GM23248 (cell line): ENCODE data around the gene TUBG2. TPM values are rescaled to one million over a fixed set of nuclear protein-coding genes. Genes with fewer than 3 reads are reported as not detected.

Experiments
- DNase-seq: peaks from one replicate; pipeline ENCODE4 v3.0.0-alpha.2; 2015
- H2AFZ ChIP-seq: fragments of 200-600 bp; sonication (generic); 2 replicates; pipeline ENCODE4 v1.6.1; 2016; ENCODE audit warnings: antibody characterized with exemption
- H3F3A ChIP-seq: fragments of 200-600 bp; sonication (generic); 2 replicates; pipeline ENCODE4 v1.6.1; 2016; ENCODE audit warnings: mild to moderate bottlenecking, antibody characterized with exemption, mixed run types; ENCODE audit not compliant: insufficient read depth
- H3K27ac ChIP-seq: fragments of 200-600 bp; sonication (generic); 2 replicates; pipeline ENCODE4 v1.5.1; 2016; ENCODE audit warnings: mild to moderate bottlenecking
- H3K27me3 ChIP-seq: fragments of 200-600 bp; sonication (generic); replicated peaks from 2 replicates; pipeline ENCODE4 v1.6.1; 2016; ENCODE audit warnings: mild to moderate bottlenecking; ENCODE audit not compliant: insufficient read depth
- H3K36me3 ChIP-seq: fragments of 200-600 bp; sonication (generic); 2 replicates; pipeline ENCODE4 v1.6.1; 2016; ENCODE audit warnings: low read depth, mild to moderate bottlenecking
- H3K4me1 ChIP-seq: fragments of 200-600 bp; sonication (generic); 2 replicates; pipeline ENCODE4 v1.6.1; 2016; ENCODE audit warnings: mild to moderate bottlenecking; ENCODE audit not compliant: insufficient read depth
- H3K4me2 ChIP-seq: fragments of 200-600 bp; sonication (generic); one replicate; pipeline ENCODE4 v1.6.1; 2016; ENCODE audit warnings: mild to moderate bottlenecking; ENCODE audit not compliant: unreplicated experiment
- H3K4me3 ChIP-seq: fragments of 200-600 bp; sonication (generic); 2 replicates; pipeline ENCODE4 v1.5.1; 2016; ENCODE audit warnings: mild to moderate bottlenecking
- H3K79me2 ChIP-seq: fragments of 200-600 bp; sonication (generic); 2 replicates; pipeline ENCODE4 v1.6.1; 2016; ENCODE audit warnings: mild to moderate bottlenecking; ENCODE audit not compliant: insufficient read depth
- H3K9ac ChIP-seq: fragments of 200-600 bp; sonication (generic); 2 replicates; pipeline ENCODE4 v1.6.1; 2016; ENCODE audit warnings: mild to moderate bottlenecking
- H3K9me2 ChIP-seq: fragments of 200-600 bp; sonication (generic); 2 replicates; pipeline ENCODE4 v1.6.1; 2016; ENCODE audit warnings: mixed run types, mild to moderate bottlenecking, moderate library complexity; ENCODE audit not compliant: insufficient read depth
- H3K9me3 ChIP-seq: fragments of 200-600 bp; sonication (generic); one replicate; pipeline ENCODE4 v1.6.1; 2017; ENCODE audit warnings: low read depth
- H4K20me1 ChIP-seq: fragments of 200-600 bp; sonication (generic); 2 replicates; pipeline ENCODE4 v1.6.0; 2016; ENCODE audit not compliant: insufficient read depth
- EZH2 ChIP-seq: fragments of 200-600 bp; sonication (generic); IDR thresholded peaks from 2 replicates; pipeline ENCODE4 v1.6.1; 2018; ENCODE audit warnings: antibody characterized with exemption, mild to moderate bottlenecking; ENCODE audit not compliant: insufficient read depth, poor library complexity, severe bottlenecking
- EZH2phosphoT487 ChIP-seq: fragments of 200-600 bp; sonication (generic); IDR thresholded peaks from 2 replicates; pipeline ENCODE4 v1.6.1; 2018; ENCODE audit warnings: antibody characterized with exemption, moderate library complexity, mild to moderate bottlenecking, low read depth; ENCODE audit not compliant: insufficient read depth
- WGBS, 2 experiments: methylation state at CpG; one replicate each; pipeline ENCODE4 v1.1.6; 2015 to 2017; ENCODE audit warnings: low lambda C conversion rate in 2 of 2, low coverage in 1 of 2; ENCODE audit errors: missing lambda C conversion rate in 2 of 2; 5-methylcytosine and 5-hydroxymethylcytosine counted together
- in situ Hi-C: fragments of 300-500 bp; cut with MboI; formaldehyde crosslinking; loops from 2 replicates; pipeline ENCODE4 v1.15.0; 2020
- polyA plus RNA-seq: library from polyadenylated mRNA; unstranded; fragments of >200 nt; fragmentation: Nextera tagmentation; extraction: Ambion mirVana; gene quantifications from 2 replicates; pipeline ENCODE4 v1.2.1, GENCODE V29; 2016
- total RNA-seq: library from RNA; depleted of rRNA; stranded (reverse); fragments of >200 nt; shearing (Covaris generic); gene quantifications from 2 replicates; pipeline ENCODE4 v1.2.3, GENCODE V29; 2014

The TUBG2 gene
- total and polyA plus RNA-seq, 2 experiments from 2014 or later = 14.4 to 30.9 TPM

DNA sequence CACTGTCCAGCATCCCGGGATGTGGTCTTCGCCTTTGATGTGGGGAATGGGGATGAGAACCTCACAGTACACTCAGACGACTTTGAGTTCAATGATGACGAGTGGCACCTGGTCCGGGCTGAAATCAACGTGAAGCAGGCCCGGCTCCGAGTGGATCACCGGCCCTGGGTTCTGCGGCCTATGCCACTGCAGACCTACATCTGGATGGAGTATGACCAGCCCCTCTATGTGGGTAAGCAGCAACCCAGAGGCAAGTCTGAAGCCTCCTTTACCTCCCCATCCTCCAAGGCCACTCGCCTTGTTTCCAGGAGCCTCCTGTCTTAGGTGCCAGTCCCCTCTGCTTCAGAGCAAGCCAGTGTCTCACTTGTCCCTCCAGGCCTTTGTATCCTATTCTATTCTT is 33.4 kb downstream of the TUBG2 start:
- DNase-seq = no peak
- Histone ChIP-seq H3K9me3 (no peaks in the 10 kb centered on the region), H3K4me2 (no peak overlapping the region), H3K4me1 (no peaks in the 10 kb centered on the region), H3K9me2 (no peaks in the 10 kb centered on the region), H3K4me3 (no peak overlapping the region), H3K9ac (no peak overlapping the region), H4K20me1 (no peaks in the 10 kb centered on the region), H3K27ac (no peak overlapping the region), H3F3A (no peaks in the 10 kb centered on the region), H3K27me3 (no peaks in the 10 kb centered on the region), H3K36me3 (no peaks in the 10 kb centered on the region), H3K79me2 (no peaks in the 10 kb centered on the region), H2AFZ (no peak overlapping the region)
- WGBS, 2 experiments = 87 to 88% methylated on average over 11 of the region's 11 CpGs
- in situ Hi-C loops = no loop called here
- no peak for TF ChIP-seq EZH2phosphoT487
- no peak for TF ChIP-seq EZH2

DNA sequence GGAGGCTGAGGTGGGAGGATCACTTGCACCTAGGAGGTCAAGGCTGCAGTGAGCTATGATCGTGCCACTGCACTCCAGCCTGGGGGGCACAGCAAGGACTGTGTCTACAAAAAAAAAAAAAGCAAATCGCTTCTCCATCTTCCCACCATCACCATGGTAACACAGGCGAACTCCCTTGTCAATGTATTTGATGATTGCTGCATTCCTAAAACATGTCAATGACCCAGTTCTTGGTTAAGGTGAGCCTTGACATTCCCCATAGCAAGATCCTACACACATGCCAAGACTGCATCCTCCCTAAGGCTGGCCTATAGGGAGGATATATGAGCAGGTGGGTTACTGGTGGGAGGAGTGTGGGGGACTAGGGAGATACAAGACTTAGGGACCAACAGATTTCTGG is 35.4 kb downstream of the TUBG2 start:
- Histone ChIP-seq H3K4me3 (no peak overlapping the region), H3K79me2 (no peaks in the 10 kb centered on the region), H3K9ac (no peak overlapping the region), H2AFZ (no peak overlapping the region), H3K4me1 (peaks cover 8% of the 10 kb centered on the region; the same call in 1 of the 2 replicates), H3K9me2 (no peaks in the 10 kb centered on the region), H3K9me3 (no peaks in the 10 kb centered on the region), H3K27ac (no peak overlapping the region), H3F3A (peaks cover 12% of the 10 kb centered on the region; the same call in 1 of the 2 replicates), H3K36me3 (no peaks in the 10 kb centered on the region), H4K20me1 (no peaks in the 10 kb centered on the region), H3K4me2 (no peak overlapping the region), H3K27me3 (no peaks in the 10 kb centered on the region)
- TF ChIP-seq EZH2phosphoT487 (no peak), EZH2 (no peak)
- in situ Hi-C loops = no loop called here
- WGBS, 2 experiments = 70 to 74% methylated on average over 3 of the region's 3 CpGs
- DNase-seq = no peak

DNA sequence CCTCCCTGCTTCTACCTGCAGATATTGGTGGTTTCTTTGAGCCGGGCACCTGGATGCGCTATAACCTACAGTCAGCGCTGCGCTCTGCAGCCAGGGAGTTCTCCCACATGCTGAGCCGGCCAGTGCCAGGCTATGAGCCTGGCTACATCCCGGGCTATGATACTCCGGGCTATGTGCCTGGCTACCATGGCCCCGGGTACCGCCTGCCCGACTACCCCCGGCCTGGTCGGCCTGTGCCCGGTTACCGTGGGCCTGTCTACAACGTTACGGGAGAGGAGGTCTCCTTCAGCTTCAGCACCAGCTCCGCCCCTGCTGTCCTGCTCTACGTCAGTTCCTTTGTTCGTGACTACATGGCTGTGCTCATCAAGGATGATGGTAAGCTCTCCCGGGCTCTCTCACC is 36.4 kb downstream of the TUBG2 start:
- Histone ChIP-seq H3K9me2 (no peaks in the 10 kb centered on the region), H3F3A (peaks cover 19% of the 10 kb centered on the region), H3K4me1 (peaks cover 8% of the 10 kb centered on the region; the same call in 1 of the 2 replicates), H2AFZ (no peak overlapping the region), H3K79me2 (no peaks in the 10 kb centered on the region), H3K9me3 (no peaks in the 10 kb centered on the region), H3K27me3 (no peaks in the 10 kb centered on the region), H3K4me3 (no peak overlapping the region), H3K27ac (no peak overlapping the region), H3K36me3 (no peaks in the 10 kb centered on the region), H3K9ac (no peak overlapping the region), H4K20me1 (no peaks in the 10 kb centered on the region), H3K4me2 (no peak overlapping the region)
- TF ChIP-seq EZH2 (no peak), EZH2phosphoT487 (no peak)
- no peak for DNase-seq
- 88 to 92% methylated on average over 18 to 20 of the region's 20 CpGs for WGBS, 2 experiments
- in situ Hi-C loops = no loop called here

- no peak for DNase-seq
- Histone ChIP-seq H3F3A (peaks cover 21% of the 10 kb centered on the region), H3K9ac (no peak overlapping the region), H3K9me3 (no peaks in the 10 kb centered on the region), H4K20me1 (no peaks in the 10 kb centered on the region), H2AFZ (no peak overlapping the region), H3K79me2 (no peaks in the 10 kb centered on the region), H3K4me3 (no peak overlapping the region), H3K4me1 (peaks cover 8% of the 10 kb centered on the region; the same call in 1 of the 2 replicates), H3K36me3 (no peaks in the 10 kb centered on the region; the same call in 1 of the 2 replicates), H3K9me2 (no peaks in the 10 kb centered on the region), H3K27me3 (no peaks in the 10 kb centered on the region), H3K27ac (no peak overlapping the region), H3K4me2 (no peak overlapping the region)
- 91 to 92% methylated on average over 18 to 19 of the region's 19 CpGs for WGBS, 2 experiments
- in situ Hi-C loops = no loop called here
- TF ChIP-seq EZH2phosphoT487 (no peak), EZH2 (no peak)
Measured at GRCh38 chr17:42697108-42697811, 38.2 kb downstream of the TUBG2 start.
